SH-SY5Y (cell line): Measurements from ENCODE around the gene CD244.

Experiments used
- GATA2 ChIP-seq: IDR thresholded peaks from 2 replicates; pipeline ENCODE4 v1.6.1; 2011; ENCODE audit warnings: mild to moderate bottlenecking, low read depth, low read length
- GATA3 ChIP-seq: IDR thresholded peaks from 2 replicates; pipeline ENCODE4 v1.6.1; 2011; ENCODE audit warnings: low read depth, mild to moderate bottlenecking, low read length, moderate library complexity

DNA sequence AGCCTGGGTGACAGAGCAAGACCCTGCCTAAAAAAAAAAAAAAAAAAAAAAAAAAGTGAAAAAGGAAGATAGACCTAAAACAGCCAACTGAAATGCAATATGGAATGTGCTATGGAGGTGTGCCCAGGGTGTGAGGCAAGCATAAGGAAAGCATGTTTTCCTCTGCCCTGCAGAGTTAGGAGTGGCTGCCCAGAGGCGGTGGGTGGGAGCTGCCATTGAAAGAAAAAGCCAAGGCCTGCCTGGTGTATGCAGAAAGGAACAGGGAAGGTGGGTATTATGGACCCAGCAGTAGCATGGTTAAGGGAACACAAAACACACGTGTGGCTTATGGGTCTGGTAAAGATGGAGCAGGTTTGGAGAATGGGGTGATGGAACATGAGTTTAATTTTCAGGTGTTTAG, 8.9 kb downstream of the CD244 start:
- TF ChIP-seq GATA2 (no peak), GATA3 (no peak)
